ENCODE data around the gene ZNF77. TPM values are rescaled to one million over a fixed set of nuclear protein-coding genes. Genes with fewer than 3 reads are reported as not detected.

The ZNF77 gene
- total and polyA plus RNA-seq, 7 donors = 0.84 to 2.4 (median 1.4) TPM

- intact Hi-C loops (cut with DNase I) = no loop called here
- DNase-seq (no peak), ATAC-seq (peak in 3 of 4 donors; percentile 73 to 85 (median 83))
- Histone ChIP-seq H3K4me3 (no peak overlapping the region), H3K36me3 (ENCODE audit: insufficient read depth in 1 of 2, low read depth in 1 of 2) (no peaks in the 10 kb centered on the region), H3K27me3 (ENCODE audit: insufficient read depth in 3 of 3, low read length in 2 of 3) (no peaks in the 10 kb centered on the region), H3K27ac (no peak overlapping the region), H3K4me1 (no peaks in the 10 kb centered on the region), H3K9me3 (no peaks in the 10 kb centered on the region)
- WGBS, 3 donors = 22 to 35% (median 33%) methylated on average over 17 of the region's 17 CpGs
- TF ChIP-seq CTCF (IDR thresholded peaks at IDR 0.05) = peak; percentile 73
Measured at GRCh38 chr19:2962018-2962670, 17.4 kb upstream of the ZNF77 start.

GRCh38 chr19:2960120-2960519 is 15.3 kb upstream of the ZNF77 start:
- Histone ChIP-seq H3K9me3 (no peaks in the 10 kb centered on the region), H3K4me3 (no peak overlapping the region), H3K36me3 (ENCODE audit: insufficient read depth in 1 of 2, low read depth in 1 of 2) (no peaks in the 10 kb centered on the region), H3K27ac (no peak overlapping the region), H3K27me3 (ENCODE audit: insufficient read depth in 3 of 3, low read length in 2 of 3) (no peaks in the 10 kb centered on the region), H3K4me1 (no peaks in the 10 kb centered on the region)
- 76 to 83% (median 78%) methylated on average over 11 to 12 of the region's 12 CpGs for WGBS, 3 donors
- intact Hi-C loops (cut with DNase I) = no loop called here
- no peak for TF ChIP-seq CTCF (IDR thresholded peaks at IDR 0.05)
- DNase-seq = no peak
- ATAC-seq = no peak

DNA sequence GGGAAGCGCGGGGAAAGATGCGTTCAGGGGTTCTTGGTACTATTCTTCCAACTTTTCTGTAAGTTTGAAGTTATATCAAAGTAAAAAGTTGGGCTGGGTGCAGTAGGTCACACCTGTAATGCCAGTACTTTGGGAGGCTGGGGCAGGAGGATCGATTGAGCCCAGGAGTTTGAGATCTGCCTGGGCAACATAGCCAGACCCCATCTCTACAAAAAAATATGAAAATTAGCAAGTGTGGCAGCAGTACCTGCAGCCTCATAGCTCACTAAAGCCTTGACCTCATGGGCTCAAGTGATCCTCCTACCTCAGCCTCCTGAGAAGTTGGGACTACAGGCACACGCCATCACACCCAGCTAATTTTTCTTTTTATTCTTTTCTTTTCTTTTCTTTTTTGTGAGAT is 12.4 kb upstream of the ZNF77 start:
- ATAC-seq = no peak
- TF ChIP-seq CTCF (IDR thresholded peaks at IDR 0.05) = no peak
- Histone ChIP-seq H3K9me3 (no peaks in the 10 kb centered on the region), H3K4me3 (no peak overlapping the region), H3K36me3 (ENCODE audit: insufficient read depth in 1 of 2, low read depth in 1 of 2) (no peaks in the 10 kb centered on the region), H3K27ac (no peak overlapping the region), H3K4me1 (no peaks in the 10 kb centered on the region), H3K27me3 (ENCODE audit: insufficient read depth in 3 of 3, low read length in 2 of 3) (no peaks in the 10 kb centered on the region)
- no peak for DNase-seq
- intact Hi-C loops (cut with DNase I) = loop anchor here in 1 of 2 donors (5.0 kb wide), 1 partner anchor 205 kb away; no protein-coding TSS in a partner anchor
- 87 to 90% (median 89%) methylated on average over 5 of the region's 5 CpGs for WGBS, 3 donors

GRCh38 chr19:2952953-2953481 is 8.2 kb upstream of the ZNF77 start:
- no peak for DNase-seq
- ATAC-seq = no peak
- no peak overlapping the region for H3K27ac ChIP-seq
- intact Hi-C loops (cut with DNase I) = loop anchor here (5.0 kb wide), 3 partner anchors 154 to 229 kb away; no protein-coding TSS in a partner anchor
- no peak for TF ChIP-seq CTCF (IDR thresholded peaks at IDR 0.05)
- no peaks in the 10 kb centered on the region for H3K9me3 ChIP-seq
- H3K36me3 ChIP-seq (ENCODE audit: insufficient read depth in 1 of 2, low read depth in 1 of 2) = no peaks in the 10 kb centered on the region
- peaks cover 10% of the 10 kb centered on the region for H3K4me1 ChIP-seq
- H3K27me3 ChIP-seq (ENCODE audit: insufficient read depth in 3 of 3, low read length in 2 of 3) = no peaks in the 10 kb centered on the region
- WGBS, 3 donors = 37 to 49% (median 41%) methylated on average over 9 of the region's 9 CpGs
- no peak overlapping the region for H3K4me3 ChIP-seq
